RWPE1 (cell line): ENCODE measurements around the gene PKNOX2.

Experiments
- CTCF ChIA-PET: fragments of 350-600 bp; sonication (Branson Sonifier 250); formaldehyde crosslinking; extraction: SDS; loops from one replicate; lab custom pipeline; 2021; lab: Yijun Ruan, JAX
- POLR2A ChIA-PET: fragments of 400-600 bp; formaldehyde crosslinking; extraction: SDS; loops from one replicate; lab custom pipeline; 2020; ENCODE audit warnings: antibody characterized with exemption; ENCODE audit not compliant: low non-redundant PET; lab: Yijun Ruan, JAX
- DNase-seq: peaks from one replicate; pipeline ENCODE4 v3.0.0; 2012; ENCODE audit warnings: low spot score
- H3K27ac ChIP-seq: fragments of 450-650 bp; 2 replicates; pipeline ENCODE4 v1.5.1; 2017
- TF ChIP-seq, protein P1 (sequence below): fragments of 450-650 bp; conservative IDR thresholded peaks from 2 replicates; pipeline ENCODE4 v1.5.1; 2017; ENCODE audit warnings: low read depth, mild to moderate bottlenecking

PKNOX2 gene

DNA sequence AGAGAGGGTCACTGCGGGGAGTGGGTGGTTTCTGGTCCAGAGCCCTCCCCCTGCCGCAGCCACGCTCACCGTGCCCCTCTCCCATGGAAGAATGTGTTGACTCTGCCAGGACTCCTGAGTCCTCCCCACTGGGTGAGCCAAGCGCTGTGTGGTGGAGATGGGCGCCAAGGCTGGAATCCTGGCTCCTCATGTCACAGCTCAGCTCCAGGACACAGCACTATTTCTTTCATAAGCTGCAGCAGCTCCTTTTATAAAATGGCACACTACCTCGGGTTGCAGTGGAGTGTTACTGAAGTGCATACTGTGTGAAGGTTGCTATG lies 247.6 kb downstream of the PKNOX2 start:
- TF ChIP-seq, protein P1, sequence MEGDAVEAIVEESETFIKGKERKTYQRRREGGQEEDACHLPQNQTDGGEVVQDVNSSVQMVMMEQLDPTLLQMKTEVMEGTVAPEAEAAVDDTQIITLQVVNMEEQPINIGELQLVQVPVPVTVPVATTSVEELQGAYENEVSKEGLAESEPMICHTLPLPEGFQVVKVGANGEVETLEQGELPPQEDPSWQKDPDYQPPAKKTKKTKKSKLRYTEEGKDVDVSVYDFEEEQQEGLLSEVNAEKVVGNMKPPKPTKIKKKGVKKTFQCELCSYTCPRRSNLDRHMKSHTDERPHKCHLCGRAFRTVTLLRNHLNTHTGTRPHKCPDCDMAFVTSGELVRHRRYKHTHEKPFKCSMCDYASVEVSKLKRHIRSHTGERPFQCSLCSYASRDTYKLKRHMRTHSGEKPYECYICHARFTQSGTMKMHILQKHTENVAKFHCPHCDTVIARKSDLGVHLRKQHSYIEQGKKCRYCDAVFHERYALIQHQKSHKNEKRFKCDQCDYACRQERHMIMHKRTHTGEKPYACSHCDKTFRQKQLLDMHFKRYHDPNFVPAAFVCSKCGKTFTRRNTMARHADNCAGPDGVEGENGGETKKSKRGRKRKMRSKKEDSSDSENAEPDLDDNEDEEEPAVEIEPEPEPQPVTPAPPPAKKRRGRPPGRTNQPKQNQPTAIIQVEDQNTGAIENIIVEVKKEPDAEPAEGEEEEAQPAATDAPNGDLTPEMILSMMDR: no peak
- H3K27ac ChIP-seq: no peak overlapping the region
- DNase-seq: no peak
- POLR2A ChIA-PET: no interaction called here
- CTCF ChIA-PET: interaction anchor here (1.0 kb wide), 1 partner anchor 321 kb away, joined by 3 read pairs; no protein-coding TSS in a partner anchor

DNA sequence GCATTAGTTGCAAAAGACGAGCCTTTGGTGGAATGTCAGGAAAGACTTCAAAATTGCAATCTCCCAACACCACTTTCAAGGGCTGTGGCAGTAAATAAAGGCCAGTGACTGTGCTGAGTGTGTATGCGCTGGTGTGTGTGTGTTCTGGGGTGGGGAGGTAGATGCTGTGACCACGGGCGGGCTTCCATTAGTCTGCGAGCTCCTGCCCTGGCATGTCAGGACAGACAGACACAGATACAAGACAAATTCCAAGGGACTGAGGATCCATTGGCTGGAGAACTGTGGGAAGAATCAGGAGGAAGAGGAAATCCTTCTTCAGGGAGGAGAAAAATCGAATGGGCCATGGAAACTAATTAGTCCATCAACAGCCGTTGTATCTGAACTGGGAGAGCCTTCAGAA lies 248.0 kb downstream of the PKNOX2 start:
- TF ChIP-seq, protein P1: no peak
- ChIA-PET POLR2A (no interaction called here), CTCF (interaction anchor here (1.0 kb wide), 1 partner anchor 321 kb away, joined by 3 read pairs; no protein-coding TSS in a partner anchor)
- no peak for DNase-seq
- H3K27ac ChIP-seq: no peak overlapping the region

DNA sequence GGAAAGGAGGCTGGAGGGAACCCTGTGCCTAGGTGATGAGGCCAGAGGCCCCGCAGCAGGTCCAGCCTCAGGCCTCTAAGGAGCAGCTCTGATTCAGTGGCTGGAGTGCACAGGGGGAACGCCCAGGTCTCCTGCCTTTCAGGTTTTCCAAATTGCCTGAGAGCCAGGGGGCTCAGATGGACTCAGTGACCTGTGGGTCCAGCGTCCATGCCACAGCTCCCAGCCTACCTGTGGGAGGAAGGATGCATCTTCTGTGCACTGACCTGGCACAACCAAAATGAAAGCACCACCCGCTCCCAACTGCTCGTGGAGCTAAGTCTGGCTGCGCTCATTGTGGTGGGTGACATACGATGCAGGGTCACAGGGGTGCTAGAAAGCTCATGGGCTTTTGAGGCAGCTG lies 248.7 kb downstream of the PKNOX2 start:
- no peak for DNase-seq
- ChIA-PET CTCF (interaction anchor here (0.6 to 1.1 kb wide), 2 partner anchors 9 to 17 kb away, joined by 3 read pairs; no protein-coding TSS in a partner anchor), POLR2A (no interaction called here)
- H3K27ac ChIP-seq: no peak overlapping the region
- TF ChIP-seq, protein P1: no peak

DNA sequence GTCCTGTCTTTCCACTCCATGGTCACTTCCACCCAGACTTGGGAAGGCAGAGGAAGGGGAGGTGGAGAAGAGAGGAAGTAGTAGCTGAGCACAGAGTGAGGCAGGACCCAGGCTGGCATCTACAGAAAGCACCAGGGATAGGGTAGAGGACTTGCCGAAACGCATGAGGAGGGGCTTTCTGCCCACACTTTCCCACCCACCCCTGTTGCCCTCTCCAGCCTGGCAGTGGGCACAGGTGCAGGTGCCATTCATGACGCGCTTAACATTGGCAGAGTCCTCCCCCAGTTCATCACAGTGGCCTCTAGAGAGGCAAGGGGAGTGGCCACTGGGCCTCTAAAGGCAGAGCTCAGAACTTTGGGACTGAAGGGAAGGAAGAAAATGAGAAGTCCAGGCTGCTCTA lies 249.6 kb downstream of the PKNOX2 start:
- TF ChIP-seq, protein P1: no peak
- CTCF ChIA-PET: interaction anchor here (1.1 kb wide), 2 partner anchors 10 to 15 kb away, joined by 3 to 6 read pairs; no protein-coding TSS in a partner anchor
- H3K27ac ChIP-seq: no peak overlapping the region
- POLR2A ChIA-PET: no interaction called here
- no peak for DNase-seq

DNA sequence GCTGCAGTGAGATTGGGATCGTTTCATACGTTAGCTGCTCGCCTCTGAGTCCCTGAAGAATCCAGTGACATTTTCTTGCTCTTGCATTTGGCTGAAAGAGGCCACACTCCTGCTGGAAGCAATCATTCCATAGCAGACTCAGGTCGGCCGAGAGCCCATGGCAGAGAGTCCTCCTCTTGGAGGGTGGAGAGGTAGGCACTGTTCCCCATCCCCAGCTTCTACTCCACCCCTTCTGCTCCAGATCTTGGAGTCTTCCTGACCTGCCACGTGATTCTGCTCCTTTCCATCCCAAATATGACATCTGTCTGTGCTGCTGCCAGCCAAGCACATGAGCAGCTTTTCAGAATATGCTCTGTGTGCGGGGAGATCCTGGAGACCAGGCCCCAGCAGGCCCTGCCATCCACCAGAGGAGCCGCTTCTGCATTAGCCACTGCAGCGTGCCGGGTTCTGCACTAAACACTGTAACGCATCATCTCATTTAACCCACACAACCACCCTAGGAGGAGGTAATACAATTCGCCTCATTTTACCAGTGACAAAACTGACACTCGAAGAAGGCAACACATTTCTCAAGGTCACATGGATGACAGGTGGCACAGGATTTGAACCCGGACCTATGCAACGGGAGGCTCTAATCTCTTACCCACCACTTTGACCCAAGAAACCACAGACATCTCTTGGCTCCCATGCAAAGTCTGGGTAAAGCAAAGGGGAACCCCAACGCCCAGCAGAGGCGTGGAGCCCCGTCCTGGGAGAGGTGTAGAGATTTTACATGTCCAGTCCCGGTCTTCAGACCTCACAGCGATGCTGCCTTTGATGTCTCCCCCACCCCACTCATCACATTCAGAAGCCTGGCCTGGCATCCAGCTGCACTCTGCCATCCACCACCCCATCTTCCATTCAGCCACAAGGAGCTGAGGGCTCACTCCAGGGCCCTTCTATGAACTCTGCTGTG lies 252.7 kb downstream of the PKNOX2 start:
- TF ChIP-seq, protein P1: no peak
- no peak for DNase-seq
- CTCF ChIA-PET: interaction anchor here (1.3 kb wide), 1 partner anchor 12 kb away, joined by 3 read pairs; no protein-coding TSS in a partner anchor
- POLR2A ChIA-PET: no interaction called here
- H3K27ac ChIP-seq: no peak overlapping the region

DNA sequence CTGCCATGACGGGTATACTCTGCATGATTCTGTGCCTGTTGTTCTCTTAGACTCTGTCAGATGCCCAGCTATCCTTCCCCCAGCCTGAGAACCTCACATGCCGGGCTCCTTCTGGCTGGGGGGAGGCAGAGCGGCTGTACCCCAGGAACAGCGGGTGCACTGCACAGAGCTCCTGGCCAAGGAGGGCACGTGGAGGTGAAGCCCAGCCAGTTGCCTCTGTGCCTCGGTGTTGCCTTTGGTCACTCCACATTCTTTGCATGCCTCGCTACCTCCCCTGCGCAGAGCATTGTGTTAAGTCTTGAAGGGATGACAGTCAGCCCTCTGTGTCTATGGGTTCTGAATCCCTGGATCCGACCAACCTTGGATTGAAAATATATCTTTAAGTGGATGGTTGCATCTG lies 253.8 kb downstream of the PKNOX2 start:
- ChIA-PET CTCF (interaction anchor here (1.3 kb wide), 1 partner anchor 11 kb away, joined by 3 read pairs; no protein-coding TSS in a partner anchor), POLR2A (no interaction called here)
- DNase-seq: no peak
- TF ChIP-seq, protein P1: no peak
- no peak overlapping the region for H3K27ac ChIP-seq
